ENCODE data around the gene KLHL29.

KLHL29 gene

DNA sequence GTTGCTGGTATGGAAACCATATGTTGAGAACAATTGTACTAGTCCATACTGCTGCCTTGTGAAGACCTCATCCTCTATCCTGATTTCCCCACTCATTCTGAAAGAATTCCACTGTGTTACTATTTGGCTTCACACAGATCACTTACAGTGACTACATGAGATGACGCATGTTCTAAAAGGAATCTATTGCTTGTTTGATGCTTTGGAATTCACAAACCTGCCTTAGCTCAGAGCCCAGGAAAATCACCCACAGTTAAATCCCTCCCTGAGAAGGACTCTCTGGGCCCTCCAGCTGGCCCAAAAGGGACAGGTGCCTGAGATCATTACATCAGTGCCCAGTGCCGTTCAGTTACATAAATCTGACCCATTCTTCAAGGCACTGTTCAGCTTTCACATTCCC is 45.3 kb downstream of the KLHL29 start:
- Histone ChIP-seq H3K14ac (ENCODE audit: low read length) (no peak overlapping the region), H3K36me3 (replicated peaks in 1 of 2; ENCODE audit: control insufficient read depth in 2 of 2, insufficient read depth in 2 of 2, low read length in 2 of 2) (no peaks in the 10 kb centered on the region), H2AFZ (ENCODE audit: low read length) (no peak overlapping the region), H2BK12ac (ENCODE audit: low read length) (no peak overlapping the region), H3K4me3 (ENCODE audit: low read length in 2 of 2) (no peak overlapping the region), H3K23ac (ENCODE audit: low read depth, low read length, poor library complexity) (no peak overlapping the region), H3K79me1 (ENCODE audit: low read depth, low read length) (no peaks in the 10 kb centered on the region), H2BK15ac (ENCODE audit: low read length) (no peak overlapping the region), H3K18ac (ENCODE audit: low read length) (no peak overlapping the region), H2AK5ac (ENCODE audit: low read depth, low read length) (no peak overlapping the region), H3K4me2 (ENCODE audit: insufficient read depth, low read length, poor library complexity, severe bottlenecking) (no peak overlapping the region), H3K9me3 (replicated peaks in 1 of 2; ENCODE audit: control insufficient read depth in 2 of 2, insufficient read depth in 1 of 2, low read depth in 1 of 2, low read length in 2 of 2) (no peaks in the 10 kb centered on the region), H2BK120ac (ENCODE audit: low read depth, low read length) (no peak overlapping the region), H3K27me3 (ENCODE audit: control insufficient read depth in 3 of 3, insufficient read depth in 3 of 3, low read depth in 1 of 3, low read length in 3 of 3) (no peaks in the 10 kb centered on the region), H2BK5ac (ENCODE audit: low read length) (no peak overlapping the region), H3K4me1 (ENCODE audit: control insufficient read depth in 2 of 2, insufficient read depth in 1 of 2, low read depth in 1 of 2, low read length in 2 of 2) (peaks cover 2 to 12% of the 10 kb centered on the region in 2 donors), H4K91ac (ENCODE audit: low read depth, low read length, poor library complexity) (no peak overlapping the region), H3K27ac (replicated peaks; ENCODE audit: low read length) (no peak overlapping the region), H3K4ac (ENCODE audit: low read length) (no peak overlapping the region), H3K9ac (ENCODE audit: low read depth, low read length, poor library complexity) (no peak overlapping the region), H4K8ac (ENCODE audit: low read depth, low read length) (no peak overlapping the region)
- no CpG with 5 or more reads among the region's 2 CpGs for WGBS, 2 donors (ENCODE audit: extremely low coverage in 2 of 2, insufficient read length in 2 of 2, insufficient replicate concordance in 1 of 2)
- DNase-seq (ENCODE audit: low spot score), result no peak

DNA sequence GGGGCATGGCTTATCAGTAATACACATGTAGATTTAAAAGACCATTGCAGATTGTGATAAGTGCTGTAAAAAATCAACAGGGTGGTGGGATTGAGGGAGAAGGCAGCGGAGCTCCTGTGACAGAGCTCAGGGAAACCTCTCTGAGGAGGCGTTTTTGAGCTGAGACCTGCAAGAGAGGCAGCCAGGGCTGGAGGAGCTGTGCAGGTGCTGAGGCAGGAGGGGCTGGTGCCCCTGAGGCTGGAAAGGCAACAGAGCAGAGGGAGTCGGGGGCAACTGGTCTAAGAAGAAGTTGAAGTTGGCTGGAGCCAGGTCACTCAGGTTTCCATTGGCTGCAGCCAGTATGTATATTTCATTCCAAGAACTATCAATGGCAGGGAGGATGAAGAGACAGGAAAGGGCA is 47.6 kb downstream of the KLHL29 start:
- H3K18ac ChIP-seq (ENCODE audit: low read length), result no peak overlapping the region
- no peak overlapping the region for H2BK120ac ChIP-seq (ENCODE audit: low read depth, low read length)
- no peak overlapping the region for H4K91ac ChIP-seq (ENCODE audit: low read depth, low read length, poor library complexity)
- no peak overlapping the region for H2AK5ac ChIP-seq (ENCODE audit: low read depth, low read length)
- no peak overlapping the region for H4K8ac ChIP-seq (ENCODE audit: low read depth, low read length)
- peak overlapping the region; percentile 41 for H3K14ac ChIP-seq (ENCODE audit: low read length)
- peaks cover 0 to 12% of the 10 kb centered on the region in 2 donors for H3K4me1 ChIP-seq (ENCODE audit: control insufficient read depth in 2 of 2, insufficient read depth in 1 of 2, low read depth in 1 of 2, low read length in 2 of 2)
- H3K4me2 ChIP-seq (ENCODE audit: insufficient read depth, low read length, poor library complexity, severe bottlenecking), result no peak overlapping the region
- H3K4me3 ChIP-seq (ENCODE audit: low read length in 2 of 2), result no peak overlapping the region
- H3K79me1 ChIP-seq (ENCODE audit: low read depth, low read length), result no peaks in the 10 kb centered on the region
- H2AFZ ChIP-seq (ENCODE audit: low read length), result no peak overlapping the region
- no peak overlapping the region for H3K23ac ChIP-seq (ENCODE audit: low read depth, low read length, poor library complexity)
- peak overlapping the region; percentile 54 for H2BK15ac ChIP-seq (ENCODE audit: low read length)
- H3K36me3 ChIP-seq (replicated peaks in 1 of 2; ENCODE audit: control insufficient read depth in 2 of 2, insufficient read depth in 2 of 2, low read length in 2 of 2), result no peaks in the 10 kb centered on the region
- no peak overlapping the region for H3K4ac ChIP-seq (ENCODE audit: low read length)
- no peak overlapping the region for H3K9ac ChIP-seq (ENCODE audit: low read depth, low read length, poor library complexity)
- H2BK12ac ChIP-seq (ENCODE audit: low read length), result no peak overlapping the region
- peaks cover 0 to 5% of the 10 kb centered on the region in 2 donors for H3K9me3 ChIP-seq (replicated peaks in 1 of 2; ENCODE audit: control insufficient read depth in 2 of 2, insufficient read depth in 1 of 2, low read depth in 1 of 2, low read length in 2 of 2)
- DNase-seq (ENCODE audit: low spot score), result no peak
- no peak overlapping the region for H3K27ac ChIP-seq (replicated peaks; ENCODE audit: low read length)
- H3K27me3 ChIP-seq (ENCODE audit: control insufficient read depth in 3 of 3, insufficient read depth in 3 of 3, low read depth in 1 of 3, low read length in 3 of 3), result no peaks in the 10 kb centered on the region
- WGBS, 2 donors (ENCODE audit: extremely low coverage in 2 of 2, insufficient read length in 2 of 2, insufficient replicate concordance in 1 of 2), result no CpG with 5 or more reads among the region's 3 CpGs
- H2BK5ac ChIP-seq (ENCODE audit: low read length), result no peak overlapping the region

DNA sequence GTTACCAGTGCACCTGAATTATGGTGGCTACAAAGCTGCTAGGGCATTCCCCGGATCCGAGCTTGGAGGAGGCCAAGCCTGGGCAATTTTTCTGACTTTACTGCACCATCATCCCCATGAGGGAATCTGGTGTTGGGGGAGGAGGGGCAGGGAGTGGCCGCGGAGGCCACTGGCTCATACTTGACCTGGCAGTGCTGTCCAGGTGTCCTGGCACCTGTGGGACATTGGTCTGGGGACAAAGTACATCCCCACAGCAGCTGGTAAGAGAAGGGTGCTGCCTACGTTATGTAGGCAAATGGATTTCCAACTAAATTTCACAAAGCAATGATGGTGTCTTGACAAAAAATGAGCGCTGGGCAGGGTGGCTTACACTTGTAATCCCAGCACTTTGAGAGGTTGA is 48.3 kb downstream of the KLHL29 start:
- Histone ChIP-seq H3K18ac (ENCODE audit: low read length) (no peak overlapping the region), H3K79me1 (ENCODE audit: low read depth, low read length) (no peaks in the 10 kb centered on the region), H3K4ac (ENCODE audit: low read length) (no peak overlapping the region), H3K23ac (ENCODE audit: low read depth, low read length, poor library complexity) (no peak overlapping the region), H3K14ac (ENCODE audit: low read length) (no peak overlapping the region), H3K27ac (replicated peaks; ENCODE audit: low read length) (no peak overlapping the region), H2BK12ac (ENCODE audit: low read length) (no peak overlapping the region), H3K27me3 (ENCODE audit: control insufficient read depth in 3 of 3, insufficient read depth in 3 of 3, low read depth in 1 of 3, low read length in 3 of 3) (no peaks in the 10 kb centered on the region), H2BK15ac (ENCODE audit: low read length) (no peak overlapping the region), H4K91ac (ENCODE audit: low read depth, low read length, poor library complexity) (no peak overlapping the region), H3K36me3 (replicated peaks in 1 of 2; ENCODE audit: control insufficient read depth in 2 of 2, insufficient read depth in 2 of 2, low read length in 2 of 2) (no peaks in the 10 kb centered on the region), H3K9me3 (replicated peaks in 1 of 2; ENCODE audit: control insufficient read depth in 2 of 2, insufficient read depth in 1 of 2, low read depth in 1 of 2, low read length in 2 of 2) (peaks cover 0 to 5% of the 10 kb centered on the region in 2 donors), H3K9ac (ENCODE audit: low read depth, low read length, poor library complexity) (no peak overlapping the region), H2BK5ac (ENCODE audit: low read length) (no peak overlapping the region), H2AK5ac (ENCODE audit: low read depth, low read length) (no peak overlapping the region), H4K8ac (ENCODE audit: low read depth, low read length) (no peak overlapping the region), H2AFZ (ENCODE audit: low read length) (no peak overlapping the region), H3K4me3 (ENCODE audit: low read length in 2 of 2) (no peak overlapping the region), H3K4me2 (ENCODE audit: insufficient read depth, low read length, poor library complexity, severe bottlenecking) (no peak overlapping the region), H2BK120ac (ENCODE audit: low read depth, low read length) (no peak overlapping the region), H3K4me1 (ENCODE audit: control insufficient read depth in 2 of 2, insufficient read depth in 1 of 2, low read depth in 1 of 2, low read length in 2 of 2) (peaks cover 0 to 12% of the 10 kb centered on the region in 2 donors)
- DNase-seq (ENCODE audit: low spot score), result no peak
- no CpG with 5 or more reads among the region's 6 CpGs for WGBS, 2 donors (ENCODE audit: extremely low coverage in 2 of 2, insufficient read length in 2 of 2, insufficient replicate concordance in 1 of 2)

DNA sequence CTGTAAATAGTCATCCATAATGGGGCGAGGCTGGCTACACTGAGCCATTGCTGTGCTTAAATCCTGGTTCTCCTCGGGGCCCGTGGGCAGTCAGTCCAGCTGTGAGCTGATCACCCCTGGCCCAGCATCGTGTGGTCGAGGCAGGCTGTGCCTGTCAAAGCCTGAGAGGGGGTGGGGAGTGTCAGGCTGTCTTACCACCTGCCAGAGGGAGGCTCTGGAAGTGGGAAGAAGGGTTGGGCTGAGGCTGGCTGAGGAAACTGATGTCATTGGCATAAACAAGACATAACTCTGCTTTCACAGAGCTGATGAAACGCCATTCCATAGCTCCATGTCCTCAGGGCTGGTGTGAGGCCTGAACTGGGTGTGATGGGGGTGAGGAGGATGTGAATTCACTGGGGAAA is 49.7 kb downstream of the KLHL29 start:
- no peak overlapping the region for H2BK120ac ChIP-seq (ENCODE audit: low read depth, low read length)
- H3K18ac ChIP-seq (ENCODE audit: low read length), result peak overlapping the region; percentile 60
- H2AFZ ChIP-seq (ENCODE audit: low read length), result no peak overlapping the region
- WGBS, 2 donors (ENCODE audit: extremely low coverage in 2 of 2, insufficient read length in 2 of 2, insufficient replicate concordance in 1 of 2), result no CpG with 5 or more reads among the region's 6 CpGs
- DNase-seq (ENCODE audit: low spot score), result no peak
- no peak overlapping the region for H2BK15ac ChIP-seq (ENCODE audit: low read length)
- H3K4me2 ChIP-seq (ENCODE audit: insufficient read depth, low read length, poor library complexity, severe bottlenecking), result no peak overlapping the region
- H4K91ac ChIP-seq (ENCODE audit: low read depth, low read length, poor library complexity), result no peak overlapping the region
- H3K79me1 ChIP-seq (ENCODE audit: low read depth, low read length), result no peaks in the 10 kb centered on the region
- H3K14ac ChIP-seq (ENCODE audit: low read length), result no peak overlapping the region
- peaks cover 0 to 5% of the 10 kb centered on the region in 2 donors for H3K9me3 ChIP-seq (replicated peaks in 1 of 2; ENCODE audit: control insufficient read depth in 2 of 2, insufficient read depth in 1 of 2, low read depth in 1 of 2, low read length in 2 of 2)
- no peak overlapping the region for H2AK5ac ChIP-seq (ENCODE audit: low read depth, low read length)
- no peak overlapping the region for H3K4me3 ChIP-seq (ENCODE audit: low read length in 2 of 2)
- H4K8ac ChIP-seq (ENCODE audit: low read depth, low read length), result no peak overlapping the region
- no peak overlapping the region for H2BK5ac ChIP-seq (ENCODE audit: low read length)
- peaks cover 0 to 12% of the 10 kb centered on the region in 2 donors for H3K4me1 ChIP-seq (ENCODE audit: control insufficient read depth in 2 of 2, insufficient read depth in 1 of 2, low read depth in 1 of 2, low read length in 2 of 2)
- no peak overlapping the region for H3K27ac ChIP-seq (replicated peaks; ENCODE audit: low read length)
- no peak overlapping the region for H3K4ac ChIP-seq (ENCODE audit: low read length)
- no peaks in the 10 kb centered on the region for H3K27me3 ChIP-seq (ENCODE audit: control insufficient read depth in 3 of 3, insufficient read depth in 3 of 3, low read depth in 1 of 3, low read length in 3 of 3)
- H3K9ac ChIP-seq (ENCODE audit: low read depth, low read length, poor library complexity), result no peak overlapping the region
- H3K36me3 ChIP-seq (replicated peaks in 1 of 2; ENCODE audit: control insufficient read depth in 2 of 2, insufficient read depth in 2 of 2, low read length in 2 of 2), result no peaks in the 10 kb centered on the region
- H2BK12ac ChIP-seq (ENCODE audit: low read length), result no peak overlapping the region
- H3K23ac ChIP-seq (ENCODE audit: low read depth, low read length, poor library complexity), result no peak overlapping the region
